Chondrocyte (in vitro differentiated cells): ENCODE data around the gene MAP2K7. TPM values are rescaled to one million over a fixed set of nuclear protein-coding genes. Genes with fewer than 3 reads are reported as not detected.
"Not testable (repeated sequence)": the region's sequence is repeated elsewhere in the genome, so short reads cannot be mapped to it uniquely, and the experiment has no call there.

Source experiments
- DNase-seq: peaks from one replicate; pipeline ENCODE4 v3.0.0; 2021; ENCODE audit warnings: mixed read lengths, low spot score
- H3K27ac Mint-ChIP-seq: one replicate; pipeline ENCODE4 v1.8.0; 2021; ENCODE audit warnings: mild to moderate bottlenecking, moderate library complexity, mixed read lengths; ENCODE audit not compliant: unreplicated experiment
- H3K27me3 Mint-ChIP-seq: 2 replicates; pipeline ENCODE4 v1.8.0; 2021; ENCODE audit warnings: low read depth, mixed read lengths
- H3K36me3 Mint-ChIP-seq: 2 replicates; pipeline ENCODE4 v1.8.0; 2021; ENCODE audit warnings: low read depth, mixed read lengths
- H3K4me1 Mint-ChIP-seq: 2 replicates; pipeline ENCODE4 v1.8.0; 2021; ENCODE audit warnings: low read depth, mild to moderate bottlenecking, mixed read lengths
- H3K4me3 Mint-ChIP-seq: one replicate; pipeline ENCODE4 v1.8.0; 2021; ENCODE audit warnings: mild to moderate bottlenecking, moderate library complexity, mixed read lengths; ENCODE audit not compliant: unreplicated experiment
- H3K9me3 Mint-ChIP-seq: 2 replicates; pipeline ENCODE4 v1.8.0; 2021; ENCODE audit warnings: low read depth, mixed read lengths
- CTCF ChIP-seq: fragments of 200-600 bp; sonication (generic); IDR thresholded peaks from 2 replicates; pipeline ENCODE4 v1.5.0; 2021; ENCODE audit warnings: antibody characterized with exemption, mild to moderate bottlenecking, moderate library complexity
- total RNA-seq: library from RNA; stranded (reverse); gene quantifications from 3 replicates; pipeline ENCODE4 v1.2.1, GENCODE V29; 2021

MAP2K7 gene
- total RNA-seq, 1 donor from 2014 or later, result 24.4 TPM

DNA sequence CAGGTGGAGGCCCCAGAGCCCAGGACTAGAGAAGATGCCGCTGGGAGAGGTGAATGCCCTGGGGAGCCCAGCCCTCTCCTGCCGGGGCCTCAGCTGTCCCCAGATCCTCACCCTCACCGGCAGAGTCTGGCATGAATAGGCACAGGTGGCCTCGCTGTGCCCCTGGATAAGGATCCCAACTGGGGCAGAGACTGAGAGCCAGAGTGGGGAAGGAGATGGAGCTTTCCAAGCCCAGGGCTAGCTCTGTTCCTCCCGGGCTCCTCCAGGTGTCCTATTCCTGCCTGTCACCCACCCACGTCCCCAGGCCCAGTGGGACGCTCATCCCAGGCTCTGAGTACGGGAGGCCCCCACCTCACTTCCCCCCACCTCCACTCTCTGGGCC, 46.0 kb upstream of the MAP2K7 start:
- no peak for TF ChIP-seq CTCF
- Mint-ChIP-seq H3K4me1 (peaks cover 6% of the 10 kb centered on the region), H3K27me3 (no peaks in the 10 kb centered on the region), H3K27ac (no peak overlapping the region), H3K36me3 (no peaks in the 10 kb centered on the region), H3K4me3 (no peak overlapping the region), H3K9me3 (no peaks in the 10 kb centered on the region)
- DNase-seq, result no peak

GRCh38 chr19:7858109-7858770, 45.4 kb upstream of the MAP2K7 start:
- Mint-ChIP-seq H3K9me3 (no peaks in the 10 kb centered on the region), H3K4me3 (no peak overlapping the region), H3K4me1 (peaks cover 2% of the 10 kb centered on the region), H3K27ac (no peak overlapping the region), H3K27me3 (no peaks in the 10 kb centered on the region), H3K36me3 (no peaks in the 10 kb centered on the region)
- DNase-seq, result no peak
- TF ChIP-seq CTCF, result no peak

DNA sequence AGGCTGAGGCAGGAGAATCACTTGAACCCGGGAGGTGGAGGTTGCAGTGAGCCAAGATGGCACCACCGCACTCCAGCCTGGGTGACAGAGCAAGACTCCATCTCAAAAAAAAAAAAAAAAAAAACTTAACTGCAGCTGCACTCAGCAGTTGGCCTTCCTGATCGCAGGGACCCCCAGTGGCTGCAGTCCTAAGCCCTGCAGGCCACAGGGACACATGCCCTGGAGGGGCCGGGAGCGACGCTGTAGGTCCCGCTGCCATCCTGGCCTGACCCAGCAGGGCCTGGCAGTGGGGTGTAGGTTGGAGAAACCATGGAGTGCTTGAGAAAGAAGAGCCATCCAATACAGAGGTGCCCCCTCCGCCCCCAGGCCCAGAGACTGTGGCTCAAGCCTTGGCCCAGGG, 44.6 kb upstream of the MAP2K7 start:
- H3K36me3 Mint-ChIP-seq, H3K27me3 Mint-ChIP-seq, H3K9me3 Mint-ChIP-seq, H3K27ac Mint-ChIP-seq, H3K4me3 Mint-ChIP-seq, DNase-seq, H3K4me1 Mint-ChIP-seq: not testable (repeated sequence)

DNA sequence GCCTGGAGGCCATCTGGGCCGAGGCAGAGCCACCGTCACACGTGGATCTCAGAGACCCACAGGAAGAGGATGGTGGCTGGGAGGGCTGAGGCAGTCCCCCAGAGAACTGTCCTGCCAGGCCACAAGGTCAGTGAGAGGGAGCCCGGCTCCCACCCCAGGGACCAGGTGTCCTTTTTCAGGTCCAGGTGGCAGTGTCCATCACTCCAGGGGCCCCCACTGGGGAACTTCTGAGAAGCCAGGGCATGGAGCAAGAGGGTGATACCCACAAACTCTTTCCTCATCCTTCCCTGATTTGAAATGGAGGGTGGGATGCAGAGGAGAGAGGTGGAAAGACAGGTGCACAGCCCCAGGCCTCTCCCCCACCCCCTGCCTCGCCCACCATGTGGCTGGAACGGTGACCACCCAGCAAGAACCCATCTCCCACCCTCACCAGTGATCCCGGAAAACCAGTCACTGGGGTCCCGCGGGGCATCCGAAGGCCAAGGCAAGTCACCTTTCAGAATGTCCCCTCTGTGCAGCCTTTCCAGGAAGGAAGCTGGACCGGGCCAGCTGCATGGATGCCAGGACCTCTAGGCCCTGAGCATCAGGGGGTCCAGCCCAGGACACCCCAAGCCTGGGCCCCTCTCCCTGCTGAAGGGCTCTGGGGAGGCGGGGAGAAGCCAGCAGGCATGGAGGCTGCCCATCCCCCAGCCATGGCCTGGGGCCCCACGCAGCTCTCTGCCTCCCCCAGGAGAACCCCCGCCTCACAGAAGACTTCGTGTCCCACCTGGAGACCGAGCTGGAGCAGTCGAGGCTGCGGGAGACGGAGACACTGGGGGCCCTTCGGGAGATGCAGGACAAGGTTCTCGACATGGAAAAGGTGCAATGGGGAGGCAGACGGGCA, 43.6 kb upstream of the MAP2K7 start:
- no peak for TF ChIP-seq CTCF
- Mint-ChIP-seq H3K36me3 (no peaks in the 10 kb centered on the region), H3K27ac (no peak overlapping the region), H3K4me1 (no peaks in the 10 kb centered on the region), H3K9me3 (no peaks in the 10 kb centered on the region), H3K4me3 (no peak overlapping the region), H3K27me3 (no peaks in the 10 kb centered on the region)
- DNase-seq, result no peak

DNA sequence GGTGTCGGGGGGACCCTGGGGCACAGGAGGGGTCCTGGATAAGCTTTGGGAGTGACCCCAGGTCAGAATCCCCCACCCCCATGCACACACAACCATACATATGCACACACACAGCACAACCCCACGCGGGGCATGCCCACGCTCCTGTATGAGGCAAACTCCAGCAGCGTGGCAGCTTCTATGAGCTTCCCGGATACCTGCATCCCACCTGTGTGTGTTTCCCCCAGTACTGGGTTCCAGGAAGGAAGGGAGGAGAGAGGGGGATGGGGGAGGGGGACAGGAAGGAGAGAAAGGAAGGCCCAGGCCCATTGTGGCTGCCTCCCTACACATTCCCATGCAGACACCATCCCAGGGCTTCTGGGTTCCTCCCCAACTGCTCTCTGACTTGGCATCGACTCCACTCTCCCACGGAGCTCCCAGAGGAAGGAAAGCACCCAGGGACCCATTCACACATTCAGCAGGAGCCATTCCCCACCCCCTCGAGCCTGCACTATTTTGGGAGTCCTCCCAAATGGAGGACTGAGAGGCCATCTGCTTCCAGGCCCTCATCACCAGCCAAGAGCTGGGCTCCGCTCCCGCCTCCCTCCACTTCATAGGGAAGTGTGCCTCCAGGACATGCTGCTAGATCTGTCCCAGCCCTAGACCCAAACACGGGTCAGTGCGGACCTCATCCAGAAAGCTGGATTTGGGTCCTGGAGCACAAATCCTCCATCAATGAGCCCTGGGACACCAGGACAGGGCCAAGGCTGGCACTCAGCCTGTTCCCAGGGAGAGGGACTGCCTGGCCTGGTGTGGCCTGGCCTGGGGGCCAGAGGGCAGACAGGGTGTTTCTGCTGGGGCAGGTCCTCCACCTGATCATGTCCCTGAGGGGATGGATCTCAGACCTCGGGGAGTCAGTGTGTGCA, 42.7 kb upstream of the MAP2K7 start:
- Mint-ChIP-seq H3K27me3 (peaks cover 3% of the 10 kb centered on the region), H3K4me3 (no peak overlapping the region)

More for the DNA sequence above, 42.7 kb upstream of the MAP2K7 start:
- no peak for TF ChIP-seq CTCF
- no peaks in the 10 kb centered on the region for H3K4me1 Mint-ChIP-seq
- H3K36me3 Mint-ChIP-seq, result no peaks in the 10 kb centered on the region
- H3K27ac Mint-ChIP-seq, result no peak overlapping the region
- DNase-seq, result no peak
- no peaks in the 10 kb centered on the region for H3K9me3 Mint-ChIP-seq
